WTC11 (cell line): ENCODE results near the gene DNAJB11.

Experiments
- ATF3 ChIP-seq: sonication (generic); formaldehyde crosslinking; conservative IDR thresholded peaks from 2 replicates; pipeline ENCODE4 v1.8.1; 2022; ENCODE audit warnings: mild to moderate bottlenecking, missing genetic modification reagents
- CTCF ChIP-seq: fragments of 200-600 bp; IDR thresholded peaks from 2 replicates; pipeline ENCODE4 v1.8.0; 2022; ENCODE audit warnings: antibody characterized with exemption
- ESRRA ChIP-seq: sonication (generic); formaldehyde crosslinking; IDR thresholded peaks from 2 replicates; pipeline ENCODE4 v1.8.1; 2022; ENCODE audit warnings: mild to moderate bottlenecking, missing genetic modification reagents, borderline replicate concordance
- MAX ChIP-seq: sonication (generic); formaldehyde crosslinking; IDR thresholded peaks from 2 replicates; pipeline ENCODE4 v1.8.0; 2022; ENCODE audit warnings: mild to moderate bottlenecking, missing genetic modification reagents
- NFYB ChIP-seq: sonication (generic); formaldehyde crosslinking; conservative IDR thresholded peaks from 2 replicates; pipeline ENCODE4 v1.8.0; 2022; ENCODE audit warnings: low read depth, missing genetic modification reagents
- ZNF138 ChIP-seq: sonication (generic); formaldehyde crosslinking; conservative IDR thresholded peaks from 2 replicates; pipeline ENCODE4 v1.8.1; 2022; ENCODE audit warnings: mild to moderate bottlenecking, moderate library complexity, missing genetic modification reagents

DNA sequence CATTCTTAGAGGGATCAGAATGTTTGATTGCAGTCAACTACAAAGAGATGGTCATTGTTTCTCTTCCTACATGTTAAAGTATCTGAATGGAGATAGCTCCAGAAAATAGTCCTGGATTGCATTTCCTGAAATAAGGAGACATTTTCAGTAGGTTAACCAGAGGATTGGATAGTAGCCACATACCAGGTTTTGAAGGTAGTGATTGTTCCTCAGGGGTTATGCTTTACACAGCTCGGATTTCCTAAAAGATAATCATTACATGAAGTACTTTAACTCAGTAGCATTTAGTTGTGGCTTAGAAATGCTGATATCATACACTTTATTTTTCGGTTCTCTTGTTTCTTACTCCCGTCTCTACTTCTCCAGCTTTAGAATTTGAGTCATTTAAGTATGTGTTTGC, 10.3 kb downstream of the DNAJB11 start:
- TF ChIP-seq NFYB (CRISPR knock-in tag) (no peak), ESRRA (CRISPR knock-in tag) (no peak), ATF3 (CRISPR knock-in tag) (no peak), ZNF138 (no peak), CTCF (no peak), MAX (no peak)
